Astrocyte of the hippocampus (primary cell): ENCODE measurements around the gene BSG.
A peak's percentile ranks its signal among the peaks of the same experiment; 100 is the strongest.

Experiments
- DNase-seq: peaks from one replicate; pipeline ENCODE4 v3.0.0; 2011; ENCODE audit warnings: low read depth, low spot score

Gene BSG

GRCh38 chr19:540867-541637 lies 31.3 kb upstream of the BSG start:
- no peak for DNase-seq

- DNase-seq: no peak
Observed at GRCh38 chr19:541699-542098, 30.7 kb upstream of the BSG start.

- DNase-seq: no peak
Observed at GRCh38 chr19:542173-542866, 30.1 kb upstream of the BSG start.

GRCh38 chr19:543910-544608 lies 28.3 kb upstream of the BSG start, which contains the start of gene GZMM:
Gene GZMM (plus strand): TSS chr19:544053. CDS start chr19:544072, 19 bp downstream.
- no peak for DNase-seq

- no peak for DNase-seq
Observed at GRCh38 chr19:547117-547516, 25.3 kb upstream of the BSG start.

GRCh38 chr19:547836-548720 lies 24.3 kb upstream of the BSG start:
- DNase-seq: no peak

- no peak for DNase-seq
Observed at GRCh38 chr19:548886-549830, 23.2 kb upstream of the BSG start.

GRCh38 chr19:554817-555216 lies 17.6 kb upstream of the BSG start:
- no peak for DNase-seq

GRCh38 chr19:555474-555808 lies 17.0 kb upstream of the BSG start:
- DNase-seq: no peak

- no peak for DNase-seq
Observed at GRCh38 chr19:556611-557382, 15.6 kb upstream of the BSG start.

- DNase-seq: peak; percentile 64
Observed at GRCh38 chr19:558770-559439, 13.5 kb upstream of the BSG start.

- DNase-seq: no peak
Observed at GRCh38 chr19:560121-560520, 12.3 kb upstream of the BSG start.

GRCh38 chr19:566403-566802 lies 6.0 kb upstream of the BSG start:
- no peak for DNase-seq

- no peak for DNase-seq
Observed at GRCh38 chr19:566844-567243, 5.6 kb upstream of the BSG start.

GRCh38 chr19:567296-567900 lies 5.0 kb upstream of the BSG start:
- DNase-seq: no peak

GRCh38 chr19:570251-570686 lies 2.1 kb upstream of the BSG start:
- no peak for DNase-seq

- DNase-seq: peak; percentile 45
Observed at GRCh38 chr19:570937-571565, 1.3 kb upstream of the BSG start.

GRCh38 chr19:571566-571974 lies 826 bp upstream of the BSG start:
- peak; percentile 45 for DNase-seq
